Body of pancreas (tissue), 4 donors: ENCODE data around the gene ATG2A. TPM values are rescaled to one million over a fixed set of nuclear protein-coding genes. Genes with fewer than 3 reads are reported as not detected.
A peak's percentile ranks its signal among the peaks of the same experiment; 100 is the strongest.

Source experiments
- ATAC-seq: fragments of 150-250 bp; one replicate; pipeline ENCODE4 v1.9.1; 2016
- DNase-seq, 4 donors: peaks; one replicate each; pipeline ENCODE4 v3.0.0-alpha.2; 2019
- H3K27ac ChIP-seq, 4 donors: fragments of 200-600 bp; sonication (generic); 1 replicate in 3 of 4; 2 replicates in 1 of 4; pipeline versions ENCODE4 v1.5.1 to v1.6.1; 2016 to 2019; ENCODE audit warnings: mild to moderate bottlenecking in 1 of 4, mixed read lengths in 1 of 4, moderate library complexity in 1 of 4
- H3K27me3 ChIP-seq, 2 donors: fragments of 200-600 bp; sonication (generic); one replicate each; pipeline ENCODE4 v1.6.0; 2016; ENCODE audit warnings: mild to moderate bottlenecking in 1 of 2
- H3K36me3 ChIP-seq, 2 donors: fragments of 200-600 bp; sonication (generic); replicated peaks in 1 of 2; 2 replicates each; pipeline ENCODE4 v1.5.1; 2016; ENCODE audit warnings: low read depth in 2 of 2; ENCODE audit not compliant: insufficient read depth in 1 of 2
- H3K4me1 ChIP-seq: fragments of 200-600 bp; sonication (generic); one replicate; pipeline ENCODE4 v1.6.0; 2016
- H3K4me3 ChIP-seq, 2 donors: fragments of 200-600 bp; sonication (generic); 1 replicate in 1 of 2; 2 replicates in 1 of 2; pipeline ENCODE4 v1.5.1; 2016 to 2019
- H3K9me3 ChIP-seq, 3 donors: fragments of 200-600 bp; sonication (generic); 1 replicate in 2 of 3; 2 replicates in 1 of 3; pipeline ENCODE4 v1.5.1; 2016
- POLR2A ChIP-seq, 3 donors: fragments of 450-650 bp; IDR thresholded peaks; one replicate each; pipeline ENCODE4 v1.6.1; 2016; ENCODE audit warnings: antibody characterized with exemption in 3 of 3, mild to moderate bottlenecking in 2 of 3
- WGBS, 2 donors: methylation state at CpG; one replicate each; pipeline ENCODE4 v1.1.5; 2017; 5-methylcytosine and 5-hydroxymethylcytosine counted together
- intact Hi-C: fragments of 100-400 bp; cut with DNase I; formaldehyde crosslinking; loops from one replicate; pipeline ENCODE4 v1.15.1; 2023
- total RNA-seq, 2 donors: library from RNA; depleted of rRNA; stranded (reverse); fragments of >200 nt; gene quantifications; one replicate each; pipeline ENCODE4 v1.1.0, GENCODE V29; 2016
- TF ChIP-seq, protein P1 (sequence below), 7 experiments: fragments of 450-650 bp in 4 of 7; fragments of 200-600 bp in 3 of 7; sonication (generic) in 3 of 7; IDR thresholded peaks; one replicate each; pipeline ENCODE4 v1.5.1; 2016 to 2019; ENCODE audit warnings: antibody characterized with exemption in 7 of 7

The ATG2A gene
- 10 to 100 TPM; 16.3 to 34.3 TPM for total RNA-seq

DNA sequence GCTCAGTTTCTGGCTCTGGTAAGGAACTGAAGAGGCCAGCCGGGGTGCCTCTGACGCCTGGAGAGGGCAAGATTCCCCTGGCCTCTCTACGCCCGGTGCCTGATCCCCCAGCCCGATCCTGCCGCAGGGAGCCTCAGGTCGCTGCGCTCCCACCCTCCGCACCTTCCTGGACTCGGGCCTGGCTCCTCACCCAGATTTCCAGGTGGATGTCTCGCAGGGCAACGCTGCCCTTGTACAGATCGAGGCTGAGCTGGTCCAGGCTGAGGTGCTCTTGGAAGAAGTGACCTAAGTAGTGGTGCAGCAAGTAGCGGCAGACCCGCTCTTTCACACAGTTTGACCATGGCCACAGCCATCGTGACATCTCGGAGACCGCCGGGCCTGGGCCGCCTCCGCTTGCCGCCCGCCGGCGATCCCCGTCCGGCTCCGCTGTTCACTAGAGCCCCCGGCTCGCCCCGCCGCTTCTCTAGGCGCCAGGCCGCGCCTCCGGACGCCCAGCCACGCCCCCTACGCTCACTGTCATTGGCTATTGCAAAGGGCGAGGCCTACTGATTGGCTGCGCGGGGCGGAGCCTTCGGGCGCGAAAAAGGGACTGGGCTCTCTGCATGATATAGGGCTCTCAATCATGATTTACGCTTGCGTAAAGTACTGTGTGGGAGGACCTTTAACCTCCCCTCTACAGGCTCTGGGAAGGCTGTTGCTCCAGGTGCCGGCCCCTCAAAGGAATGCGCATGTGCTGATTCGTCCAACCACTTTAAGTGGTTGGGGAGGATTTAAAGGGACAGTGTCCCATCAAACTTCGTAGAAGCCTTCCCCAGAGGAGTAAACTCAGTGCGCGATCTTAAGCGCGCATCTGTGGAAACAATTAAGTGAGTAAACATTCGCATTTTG lies at the start of gene ATG2A:
ATG2A (minus strand) TSS at position 435 of the 888 bp plus-strand sequence; CDS start at position 361, 74 bp downstream.
- Histone ChIP-seq H3K4me3 (peak within 1 kb of the TSS; percentile 44 to 74), H3K4me1 (peaks cover 30% of the 10 kb centered on the region), H3K27me3 (no peaks in the 10 kb centered on the region), H3K9me3 (no peaks in the 10 kb centered on the region), H3K27ac (peak within 1 kb of the TSS; percentile 39 to 82 (median 76)), H3K36me3 (no peaks in the 10 kb centered on the region)
- DNase-seq (peak; percentile 99 to 100 (median 100)), ATAC-seq (peak; percentile 98)
- intact Hi-C loops, result no loop called here
- TF ChIP-seq POLR2A (IDR thresholded peaks at IDR 0.05), result peak; percentile 78 to 92 (median 92)
- TF ChIP-seq, protein P1, sequence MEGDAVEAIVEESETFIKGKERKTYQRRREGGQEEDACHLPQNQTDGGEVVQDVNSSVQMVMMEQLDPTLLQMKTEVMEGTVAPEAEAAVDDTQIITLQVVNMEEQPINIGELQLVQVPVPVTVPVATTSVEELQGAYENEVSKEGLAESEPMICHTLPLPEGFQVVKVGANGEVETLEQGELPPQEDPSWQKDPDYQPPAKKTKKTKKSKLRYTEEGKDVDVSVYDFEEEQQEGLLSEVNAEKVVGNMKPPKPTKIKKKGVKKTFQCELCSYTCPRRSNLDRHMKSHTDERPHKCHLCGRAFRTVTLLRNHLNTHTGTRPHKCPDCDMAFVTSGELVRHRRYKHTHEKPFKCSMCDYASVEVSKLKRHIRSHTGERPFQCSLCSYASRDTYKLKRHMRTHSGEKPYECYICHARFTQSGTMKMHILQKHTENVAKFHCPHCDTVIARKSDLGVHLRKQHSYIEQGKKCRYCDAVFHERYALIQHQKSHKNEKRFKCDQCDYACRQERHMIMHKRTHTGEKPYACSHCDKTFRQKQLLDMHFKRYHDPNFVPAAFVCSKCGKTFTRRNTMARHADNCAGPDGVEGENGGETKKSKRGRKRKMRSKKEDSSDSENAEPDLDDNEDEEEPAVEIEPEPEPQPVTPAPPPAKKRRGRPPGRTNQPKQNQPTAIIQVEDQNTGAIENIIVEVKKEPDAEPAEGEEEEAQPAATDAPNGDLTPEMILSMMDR (IDR thresholded peaks at IDR 0.05), result no peak
- WGBS, 2 donors, result 0% methylated on average over 14 to 57 of the region's 57 CpGs

DNA sequence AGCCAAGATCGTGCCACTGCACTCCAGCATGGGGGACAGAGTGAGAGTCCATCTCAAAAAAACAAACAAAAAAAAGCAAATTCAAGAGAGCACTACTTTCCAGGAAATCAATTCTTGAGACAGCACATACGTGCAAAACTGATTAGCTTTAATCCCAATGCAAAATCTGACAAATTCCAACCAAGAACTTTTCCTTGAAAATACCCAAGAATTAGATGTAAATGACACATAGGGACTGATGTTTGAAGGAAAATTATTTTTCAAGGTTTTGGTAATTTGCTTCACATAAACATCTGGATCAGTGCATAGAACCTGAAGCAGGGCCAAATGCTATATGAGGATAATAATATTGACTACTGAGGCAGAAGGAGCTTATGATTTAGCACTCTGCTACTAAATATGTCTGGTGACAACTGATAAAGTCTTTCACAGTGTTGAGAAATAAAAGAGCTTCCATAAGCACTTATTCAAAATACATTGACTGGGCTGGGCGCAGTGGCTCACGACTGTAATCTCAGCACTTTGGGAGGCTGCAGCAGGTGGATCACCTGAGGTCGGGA lies 46.1 kb upstream of the ATG2A start:
- Histone ChIP-seq H3K27me3 (no peaks in the 10 kb centered on the region), H3K4me3 (no peak overlapping the region), H3K4me1 (no peaks in the 10 kb centered on the region), H3K9me3 (no peaks in the 10 kb centered on the region), H3K36me3 (no peaks in the 10 kb centered on the region), H3K27ac (no peak overlapping the region)
- WGBS, 2 donors, result 72% methylated on average over 5 of the region's 5 CpGs
- no peak for ATAC-seq
- intact Hi-C loops, result no loop called here
- DNase-seq, result no peak
- TF ChIP-seq, protein P1 (IDR thresholded peaks at IDR 0.05), result no peak
- TF ChIP-seq POLR2A (IDR thresholded peaks at IDR 0.05), result no peak

DNA sequence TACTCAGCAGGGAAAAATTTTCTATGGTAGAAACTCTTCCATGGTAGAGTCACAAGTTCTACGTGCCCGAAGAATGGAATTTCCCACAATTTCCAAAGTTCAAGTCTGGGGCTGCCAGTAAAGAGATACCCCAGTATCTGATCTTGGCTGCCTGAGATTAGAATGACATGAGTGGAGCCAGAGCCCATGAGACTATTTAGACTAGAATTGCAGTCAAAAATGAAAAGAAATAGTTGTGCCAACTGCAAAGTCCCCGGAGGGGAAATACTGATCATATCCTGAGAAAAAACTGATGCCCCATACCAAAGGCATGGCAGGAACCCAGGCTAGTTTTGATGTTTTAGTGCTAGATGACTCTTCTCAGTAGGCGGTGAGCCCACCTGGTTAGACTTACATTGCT lies 43.7 kb upstream of the ATG2A start:
- Histone ChIP-seq H3K36me3 (no peaks in the 10 kb centered on the region), H3K4me1 (no peaks in the 10 kb centered on the region), H3K27ac (no peak overlapping the region), H3K27me3 (no peaks in the 10 kb centered on the region), H3K9me3 (no peaks in the 10 kb centered on the region), H3K4me3 (no peak overlapping the region)
- TF ChIP-seq POLR2A (IDR thresholded peaks at IDR 0.05), result no peak
- TF ChIP-seq, protein P1 (IDR thresholded peaks at IDR 0.05), result no peak
- DNase-seq, result no peak
- WGBS, 2 donors, result 44 to 62% methylated on average over 4 of the region's 4 CpGs
- no peak for ATAC-seq
- intact Hi-C loops, result no loop called here

DNA sequence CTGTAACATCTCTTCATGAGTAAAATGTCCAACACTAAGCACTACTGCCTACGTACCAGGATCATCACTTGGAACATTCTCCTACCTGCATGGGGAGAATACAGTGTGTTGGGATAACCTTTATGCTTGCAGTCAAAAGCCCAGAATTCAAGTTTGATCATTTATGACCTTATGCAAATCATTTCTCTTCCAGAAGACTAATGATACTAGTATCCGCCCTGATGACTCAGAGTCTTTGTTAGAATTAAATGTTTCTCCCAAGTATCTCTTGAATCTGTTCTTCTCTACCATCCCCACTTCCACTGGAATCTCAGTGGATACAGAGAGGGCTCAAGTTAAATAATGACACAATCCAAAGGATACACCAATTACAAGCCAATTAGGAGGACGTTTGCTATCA lies 42.5 kb upstream of the ATG2A start:
- no peaks in the 10 kb centered on the region for H3K9me3 ChIP-seq
- no peak overlapping the region for H3K4me3 ChIP-seq
- TF ChIP-seq, protein P1 (IDR thresholded peaks at IDR 0.05), result no peak
- no peak for TF ChIP-seq POLR2A (IDR thresholded peaks at IDR 0.05)
- no peak for DNase-seq
- no peak overlapping the region for H3K27ac ChIP-seq
- H3K27me3 ChIP-seq, result no peaks in the 10 kb centered on the region
- intact Hi-C loops, result no loop called here
- no peaks in the 10 kb centered on the region for H3K36me3 ChIP-seq
- 61 to 67% methylated on average over 3 of the region's 3 CpGs for WGBS, 2 donors
- H3K4me1 ChIP-seq, result no peaks in the 10 kb centered on the region
- ATAC-seq, result no peak
